ENCODE results near the gene FMO2.
"Not testable (repeated sequence)": the region's sequence is repeated elsewhere in the genome, so short reads cannot be mapped to it uniquely, and the experiment has no call there.

The FMO2 gene

GRCh38 chr1:171220081-171220420, 35.0 kb downstream of the FMO2 start:
- no peak for DNase-seq

- no peak for DNase-seq
Measured at GRCh38 chr1:171220581-171221054, 35.5 kb downstream of the FMO2 start.

- no peak for DNase-seq
Measured at GRCh38 chr1:171221665-171222591, 36.8 kb downstream of the FMO2 start.

- no peak for DNase-seq
Measured at GRCh38 chr1:171222936-171223335, 37.8 kb downstream of the FMO2 start.

- not testable (repeated sequence) for DNase-seq
Measured at GRCh38 chr1:171224257-171224656, 39.2 kb downstream of the FMO2 start.

GRCh38 chr1:171226747-171227370, 41.8 kb downstream of the FMO2 start:
- peak; percentile 10 for DNase-seq

- DNase-seq, result no peak
Measured at GRCh38 chr1:171231326-171231725, 46.2 kb downstream of the FMO2 start.

- no peak for DNase-seq
Measured at GRCh38 chr1:171233183-171233582, 48.1 kb downstream of the FMO2 start.

GRCh38 chr1:171236231-171236630, 51.1 kb downstream of the FMO2 start:
- DNase-seq, result not testable (repeated sequence)

GRCh38 chr1:171243878-171244277, 58.8 kb downstream of the FMO2 start:
- no peak for DNase-seq

- DNase-seq, result no peak
Measured at GRCh38 chr1:171245458-171246064, 60.5 kb downstream of the FMO2 start.

GRCh38 chr1:171247501-171247900, 62.4 kb downstream of the FMO2 start:
- DNase-seq, result no peak

GRCh38 chr1:171248302-171248701, 63.2 kb downstream of the FMO2 start, which contains the start of gene FMO1:
Gene FMO1, plus strand, starts transcription at chr1:171248494. Its CDS starts 9,594 bp downstream, at chr1:171258088.
- DNase-seq, result no peak

- DNase-seq, result no peak
Measured at GRCh38 chr1:171248841-171249240, 63.7 kb downstream of the FMO2 start.

- DNase-seq, result no peak
Measured at GRCh38 chr1:171250263-171250662, 65.2 kb downstream of the FMO2 start.

GRCh38 chr1:171251042-171251951, 66.2 kb downstream of the FMO2 start:
- peak; percentile 81 for DNase-seq

- no peak for DNase-seq
Measured at GRCh38 chr1:171251952-171252300, 66.8 kb downstream of the FMO2 start.

- no peak for DNase-seq
Measured at GRCh38 chr1:171252482-171252881, 67.4 kb downstream of the FMO2 start.

GRCh38 chr1:171254859-171255258, 69.8 kb downstream of the FMO2 start:
- DNase-seq, result no peak

- no peak for DNase-seq
Measured at GRCh38 chr1:171256940-171257606, 72.0 kb downstream of the FMO2 start.

- no peak for DNase-seq
Measured at GRCh38 chr1:171257607-171258076, 72.5 kb downstream of the FMO2 start.

- DNase-seq, result no peak
Measured at GRCh38 chr1:171258429-171258828, 73.3 kb downstream of the FMO2 start.

Measured in NCI-H1417 treated with DMSO at 0.1 percent for 48 hours (cell line).